ENCODE results near the gene PPFIBP2.

PPFIBP2 gene

GRCh38 chr11:7604331-7604955 lies 90.6 kb downstream of the PPFIBP2 start:
- TF ChIP-seq, protein P1, sequence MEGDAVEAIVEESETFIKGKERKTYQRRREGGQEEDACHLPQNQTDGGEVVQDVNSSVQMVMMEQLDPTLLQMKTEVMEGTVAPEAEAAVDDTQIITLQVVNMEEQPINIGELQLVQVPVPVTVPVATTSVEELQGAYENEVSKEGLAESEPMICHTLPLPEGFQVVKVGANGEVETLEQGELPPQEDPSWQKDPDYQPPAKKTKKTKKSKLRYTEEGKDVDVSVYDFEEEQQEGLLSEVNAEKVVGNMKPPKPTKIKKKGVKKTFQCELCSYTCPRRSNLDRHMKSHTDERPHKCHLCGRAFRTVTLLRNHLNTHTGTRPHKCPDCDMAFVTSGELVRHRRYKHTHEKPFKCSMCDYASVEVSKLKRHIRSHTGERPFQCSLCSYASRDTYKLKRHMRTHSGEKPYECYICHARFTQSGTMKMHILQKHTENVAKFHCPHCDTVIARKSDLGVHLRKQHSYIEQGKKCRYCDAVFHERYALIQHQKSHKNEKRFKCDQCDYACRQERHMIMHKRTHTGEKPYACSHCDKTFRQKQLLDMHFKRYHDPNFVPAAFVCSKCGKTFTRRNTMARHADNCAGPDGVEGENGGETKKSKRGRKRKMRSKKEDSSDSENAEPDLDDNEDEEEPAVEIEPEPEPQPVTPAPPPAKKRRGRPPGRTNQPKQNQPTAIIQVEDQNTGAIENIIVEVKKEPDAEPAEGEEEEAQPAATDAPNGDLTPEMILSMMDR (conservative IDR thresholded peaks at IDR 0.05): no peak
- no peak for TF ChIP-seq ZFX (IDR thresholded peaks at IDR 0.05)
- H3K27ac ChIP-seq: no peak overlapping the region

DNA sequence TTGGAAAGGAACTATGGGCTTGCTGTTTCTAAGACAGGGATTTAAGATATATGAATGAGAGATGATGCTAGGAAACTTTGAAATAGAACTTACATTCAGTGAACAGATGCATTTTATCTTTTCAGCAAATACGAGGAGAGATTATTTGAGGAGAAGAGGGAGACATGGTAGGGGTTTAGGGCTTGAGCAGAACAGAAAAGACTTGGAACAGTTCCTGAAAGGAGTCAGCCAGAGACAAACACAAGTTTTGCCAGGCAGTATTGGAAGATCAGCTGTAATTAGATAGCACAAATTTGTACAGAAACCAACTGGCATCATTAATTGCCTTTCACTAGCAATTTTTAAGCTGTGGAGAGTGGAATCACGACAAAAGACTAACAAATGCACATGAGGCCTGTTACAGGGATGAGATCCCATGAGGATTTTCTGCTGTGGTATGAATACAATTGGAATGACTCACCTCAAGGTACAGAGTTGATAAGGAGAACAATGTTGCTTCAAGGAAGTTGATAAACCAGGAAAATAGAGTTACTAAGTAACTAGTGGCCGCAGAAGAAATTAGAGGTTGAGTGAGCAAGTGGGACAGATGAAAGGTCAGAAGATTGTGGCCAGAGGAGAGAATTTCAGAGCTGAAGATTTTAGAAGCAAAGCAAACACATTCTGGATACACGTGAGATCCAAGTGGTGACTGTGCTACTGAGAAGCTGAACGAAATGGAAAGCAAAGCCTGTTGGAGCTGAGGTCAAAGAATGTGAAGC lies 91.6 kb downstream of the PPFIBP2 start:
- TF ChIP-seq ZFX (IDR thresholded peaks at IDR 0.05): no peak
- TF ChIP-seq, protein P1 (conservative IDR thresholded peaks at IDR 0.05): no peak
- no peak overlapping the region; the same call in 1 of the 2 replicates for H3K27ac ChIP-seq

GRCh38 chr11:7606496-7606895 lies 92.7 kb downstream of the PPFIBP2 start:
- TF ChIP-seq ZFX (IDR thresholded peaks at IDR 0.05): no peak
- TF ChIP-seq, protein P1 (conservative IDR thresholded peaks at IDR 0.05): no peak
- no peak overlapping the region for H3K27ac ChIP-seq

DNA sequence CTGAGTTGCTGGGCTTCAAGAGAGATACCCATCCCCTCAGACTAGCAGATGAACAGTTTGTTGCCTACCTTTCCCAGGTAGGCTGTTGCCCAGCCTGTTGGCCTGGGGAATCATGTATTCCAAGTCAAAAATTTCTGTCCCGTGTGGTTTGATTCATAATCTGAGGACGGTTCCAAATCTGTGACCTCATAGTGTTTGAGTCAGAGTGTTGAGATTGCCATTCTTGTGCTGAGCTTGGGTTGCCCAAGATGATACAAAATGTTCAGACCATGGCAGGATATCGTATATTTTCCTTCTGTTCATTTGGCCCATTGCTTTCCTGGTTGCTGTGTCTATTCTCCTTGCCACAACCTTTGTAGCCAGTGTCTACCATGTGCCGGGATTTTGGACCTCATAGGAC lies 95.2 kb downstream of the PPFIBP2 start:
- no peak for TF ChIP-seq ZFX (IDR thresholded peaks at IDR 0.05)
- TF ChIP-seq, protein P1 (conservative IDR thresholded peaks at IDR 0.05): no peak

DNA sequence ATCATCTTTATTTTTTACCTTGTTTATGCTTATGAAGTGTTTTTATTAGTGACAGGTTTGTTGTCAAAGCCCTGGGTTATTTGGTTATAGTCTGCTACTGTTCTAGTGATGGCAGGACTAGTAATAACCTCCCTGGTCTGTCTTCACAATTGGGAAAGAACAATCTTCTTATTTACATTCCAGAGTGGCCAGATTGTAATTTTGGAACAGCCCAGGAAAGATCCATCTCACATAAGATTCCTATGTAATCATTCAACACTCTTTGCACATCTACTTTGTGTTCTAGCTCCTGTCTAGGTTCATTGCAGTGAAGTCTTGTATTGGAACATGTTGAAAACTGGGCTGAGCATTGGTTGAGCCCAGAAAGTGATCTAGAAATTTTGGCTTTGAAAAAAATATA lies 95.7 kb downstream of the PPFIBP2 start:
- TF ChIP-seq ZFX (IDR thresholded peaks at IDR 0.05): no peak
- TF ChIP-seq, protein P1 (conservative IDR thresholded peaks at IDR 0.05): no peak
- no peak overlapping the region for H3K27ac ChIP-seq

More for the DNA sequence above, 95.2 kb downstream of the PPFIBP2 start:
- H3K27ac ChIP-seq: no peak overlapping the region

GRCh38 chr11:7610393-7610792 lies 96.6 kb downstream of the PPFIBP2 start:
- no peak for TF ChIP-seq ZFX (IDR thresholded peaks at IDR 0.05)
- TF ChIP-seq, protein P1 (conservative IDR thresholded peaks at IDR 0.05): no peak
- H3K27ac ChIP-seq: no peak overlapping the region

DNA sequence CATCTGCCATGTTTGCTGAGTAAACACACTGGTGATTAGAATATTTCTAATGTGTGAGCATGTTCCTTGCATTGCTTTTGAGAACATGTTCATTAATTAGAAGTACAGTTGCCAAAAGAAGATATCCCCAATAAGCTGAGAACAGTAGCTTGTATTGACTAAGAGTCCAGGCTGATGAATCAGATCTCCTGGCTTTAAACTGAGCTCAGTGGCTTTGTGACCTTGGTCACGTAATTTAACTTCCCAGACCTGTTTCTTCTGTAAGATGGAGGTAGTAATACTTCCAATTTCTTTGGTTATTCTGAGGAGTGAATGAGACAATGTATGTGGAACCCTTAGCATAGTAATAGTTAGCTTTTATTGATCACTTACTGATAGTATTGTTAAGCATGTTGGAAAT lies 97.6 kb downstream of the PPFIBP2 start:
- TF ChIP-seq, protein P1 (conservative IDR thresholded peaks at IDR 0.05): no peak
- no peak for TF ChIP-seq ZFX (IDR thresholded peaks at IDR 0.05)
- H3K27ac ChIP-seq: no peak overlapping the region
